ENCODE results near the gene SRL. TPM values are rescaled to one million over a fixed set of nuclear protein-coding genes. Genes with fewer than 3 reads are reported as not detected.

SRL gene
- polyA plus RNA-seq, 1 donor from 2014 or later, result not detected

DNA sequence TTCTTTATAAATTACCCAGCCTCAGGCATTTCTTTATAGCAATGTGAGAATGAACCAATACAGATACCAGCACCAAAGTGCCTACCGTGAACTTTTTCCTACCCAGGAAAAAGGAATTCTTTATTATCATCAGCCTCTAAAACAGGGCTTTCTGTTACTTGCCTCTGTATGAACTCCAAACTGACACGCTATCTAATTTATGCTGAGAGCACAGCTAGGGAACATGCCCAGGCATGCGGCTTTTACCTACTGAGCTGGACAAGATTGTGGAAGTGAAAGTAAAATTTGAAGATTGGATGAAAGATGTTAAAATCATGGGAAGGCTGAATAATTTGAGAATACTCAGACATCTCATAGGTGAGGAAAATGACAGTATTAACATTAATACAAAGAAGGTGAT lies 101.2 kb downstream of the SRL start:
- H3K36me3 ChIP-seq (ENCODE audit: insufficient read depth, low read length), result no peaks in the 10 kb centered on the region
- peaks cover 3% of the 10 kb centered on the region for H3K9me3 ChIP-seq (ENCODE audit: low read length)
- no peak overlapping the region for H3K9ac ChIP-seq (ENCODE audit: low read length)
- H3K4me2 ChIP-seq (ENCODE audit: low read length), result no peak overlapping the region
- TF ChIP-seq, protein P1, sequence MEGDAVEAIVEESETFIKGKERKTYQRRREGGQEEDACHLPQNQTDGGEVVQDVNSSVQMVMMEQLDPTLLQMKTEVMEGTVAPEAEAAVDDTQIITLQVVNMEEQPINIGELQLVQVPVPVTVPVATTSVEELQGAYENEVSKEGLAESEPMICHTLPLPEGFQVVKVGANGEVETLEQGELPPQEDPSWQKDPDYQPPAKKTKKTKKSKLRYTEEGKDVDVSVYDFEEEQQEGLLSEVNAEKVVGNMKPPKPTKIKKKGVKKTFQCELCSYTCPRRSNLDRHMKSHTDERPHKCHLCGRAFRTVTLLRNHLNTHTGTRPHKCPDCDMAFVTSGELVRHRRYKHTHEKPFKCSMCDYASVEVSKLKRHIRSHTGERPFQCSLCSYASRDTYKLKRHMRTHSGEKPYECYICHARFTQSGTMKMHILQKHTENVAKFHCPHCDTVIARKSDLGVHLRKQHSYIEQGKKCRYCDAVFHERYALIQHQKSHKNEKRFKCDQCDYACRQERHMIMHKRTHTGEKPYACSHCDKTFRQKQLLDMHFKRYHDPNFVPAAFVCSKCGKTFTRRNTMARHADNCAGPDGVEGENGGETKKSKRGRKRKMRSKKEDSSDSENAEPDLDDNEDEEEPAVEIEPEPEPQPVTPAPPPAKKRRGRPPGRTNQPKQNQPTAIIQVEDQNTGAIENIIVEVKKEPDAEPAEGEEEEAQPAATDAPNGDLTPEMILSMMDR (IDR thresholded peaks at IDR 0.05; ENCODE audit: poor library complexity, severe bottlenecking), result no peak
- no peak for TF ChIP-seq TAF1 (IDR thresholded peaks at IDR 0.05; ENCODE audit: low read depth)
- no peak for TF ChIP-seq SMC3 (conservative IDR thresholded peaks at IDR 0.05; ENCODE audit: poor library complexity)
- TF ChIP-seq RAD21 (conservative IDR thresholded peaks at IDR 0.05), result no peak
- TF ChIP-seq MXI1 (conservative IDR thresholded peaks at IDR 0.05; ENCODE audit: poor library complexity, severe bottlenecking), result no peak
- no peak for TF ChIP-seq EP300 (conservative IDR thresholded peaks at IDR 0.05; ENCODE audit: poor library complexity, severe bottlenecking)
- TF ChIP-seq, protein P2, sequence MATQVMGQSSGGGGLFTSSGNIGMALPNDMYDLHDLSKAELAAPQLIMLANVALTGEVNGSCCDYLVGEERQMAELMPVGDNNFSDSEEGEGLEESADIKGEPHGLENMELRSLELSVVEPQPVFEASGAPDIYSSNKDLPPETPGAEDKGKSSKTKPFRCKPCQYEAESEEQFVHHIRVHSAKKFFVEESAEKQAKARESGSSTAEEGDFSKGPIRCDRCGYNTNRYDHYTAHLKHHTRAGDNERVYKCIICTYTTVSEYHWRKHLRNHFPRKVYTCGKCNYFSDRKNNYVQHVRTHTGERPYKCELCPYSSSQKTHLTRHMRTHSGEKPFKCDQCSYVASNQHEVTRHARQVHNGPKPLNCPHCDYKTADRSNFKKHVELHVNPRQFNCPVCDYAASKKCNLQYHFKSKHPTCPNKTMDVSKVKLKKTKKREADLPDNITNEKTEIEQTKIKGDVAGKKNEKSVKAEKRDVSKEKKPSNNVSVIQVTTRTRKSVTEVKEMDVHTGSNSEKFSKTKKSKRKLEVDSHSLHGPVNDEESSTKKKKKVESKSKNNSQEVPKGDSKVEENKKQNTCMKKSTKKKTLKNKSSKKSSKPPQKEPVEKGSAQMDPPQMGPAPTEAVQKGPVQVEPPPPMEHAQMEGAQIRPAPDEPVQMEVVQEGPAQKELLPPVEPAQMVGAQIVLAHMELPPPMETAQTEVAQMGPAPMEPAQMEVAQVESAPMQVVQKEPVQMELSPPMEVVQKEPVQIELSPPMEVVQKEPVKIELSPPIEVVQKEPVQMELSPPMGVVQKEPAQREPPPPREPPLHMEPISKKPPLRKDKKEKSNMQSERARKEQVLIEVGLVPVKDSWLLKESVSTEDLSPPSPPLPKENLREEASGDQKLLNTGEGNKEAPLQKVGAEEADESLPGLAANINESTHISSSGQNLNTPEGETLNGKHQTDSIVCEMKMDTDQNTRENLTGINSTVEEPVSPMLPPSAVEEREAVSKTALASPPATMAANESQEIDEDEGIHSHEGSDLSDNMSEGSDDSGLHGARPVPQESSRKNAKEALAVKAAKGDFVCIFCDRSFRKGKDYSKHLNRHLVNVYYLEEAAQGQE (IDR thresholded peaks at IDR 0.05; ENCODE audit: borderline replicate concordance), result no peak
- no peak for TF ChIP-seq EZH2 (IDR thresholded peaks at IDR 0.05; ENCODE audit: borderline replicate concordance, insufficient read depth, low read length, poor library complexity, severe bottlenecking)
- no peak for TF ChIP-seq POLR2AphosphoS5 (IDR thresholded peaks at IDR 0.05)
- H3K9me2 ChIP-seq (ENCODE audit: insufficient read depth, low read length), result no peaks in the 10 kb centered on the region
- no peak overlapping the region for H3K27ac ChIP-seq (ENCODE audit: low read length)
- no peaks in the 10 kb centered on the region for H3K79me2 ChIP-seq (replicated peaks; ENCODE audit: insufficient read depth, low read length)
- H2AFZ ChIP-seq (ENCODE audit: low read depth, low read length), result no peak overlapping the region
- H3K4me3 ChIP-seq (ENCODE audit: low read length), result no peak overlapping the region
- H3F3A ChIP-seq (ENCODE audit: insufficient read depth, low read length, poor library complexity, severe bottlenecking), result no peaks in the 10 kb centered on the region
- no peaks in the 10 kb centered on the region for H3K27me3 ChIP-seq (ENCODE audit: insufficient read depth, low read depth, low read length)
- H4K20me1 ChIP-seq (ENCODE audit: insufficient read depth), result no peaks in the 10 kb centered on the region

DNA sequence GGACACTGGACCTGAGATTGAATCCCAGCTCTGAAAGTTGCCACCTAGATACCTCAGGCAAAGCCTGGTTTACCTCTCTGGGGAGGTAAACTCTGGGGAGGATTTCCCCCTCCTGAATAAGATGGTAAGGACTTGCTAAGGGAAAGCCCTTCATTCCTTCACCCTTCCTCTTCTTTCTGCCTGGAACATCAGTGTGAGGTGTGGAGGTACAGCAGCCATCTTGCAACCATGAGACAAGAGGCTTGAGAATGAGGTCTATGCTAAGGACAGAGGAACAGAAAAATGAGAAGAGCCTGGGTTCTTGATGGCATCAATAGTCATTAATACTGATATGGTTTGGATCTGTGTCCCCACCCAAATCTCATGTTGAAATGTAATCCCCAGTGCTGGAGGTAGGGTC lies 101.9 kb downstream of the SRL start:
- no peaks in the 10 kb centered on the region for H3K27me3 ChIP-seq (ENCODE audit: insufficient read depth, low read depth, low read length)
- TF ChIP-seq MXI1 (conservative IDR thresholded peaks at IDR 0.05; ENCODE audit: poor library complexity, severe bottlenecking), result no peak
- no peak for TF ChIP-seq POLR2AphosphoS5 (IDR thresholded peaks at IDR 0.05)
- TF ChIP-seq TAF1 (IDR thresholded peaks at IDR 0.05; ENCODE audit: low read depth), result no peak
- TF ChIP-seq EZH2 (IDR thresholded peaks at IDR 0.05; ENCODE audit: borderline replicate concordance, insufficient read depth, low read length, poor library complexity, severe bottlenecking), result no peak
- no peak for TF ChIP-seq EP300 (conservative IDR thresholded peaks at IDR 0.05; ENCODE audit: poor library complexity, severe bottlenecking)
- TF ChIP-seq, protein P1 (IDR thresholded peaks at IDR 0.05; ENCODE audit: poor library complexity, severe bottlenecking), result no peak
- TF ChIP-seq, protein P2 (IDR thresholded peaks at IDR 0.05; ENCODE audit: borderline replicate concordance), result no peak
- no peak for TF ChIP-seq SMC3 (conservative IDR thresholded peaks at IDR 0.05; ENCODE audit: poor library complexity)
- TF ChIP-seq RAD21 (conservative IDR thresholded peaks at IDR 0.05), result no peak
- no peak overlapping the region for H3K27ac ChIP-seq (ENCODE audit: low read length)
- H3K9ac ChIP-seq (ENCODE audit: low read length), result no peak overlapping the region
- H3F3A ChIP-seq (ENCODE audit: insufficient read depth, low read length, poor library complexity, severe bottlenecking), result no peaks in the 10 kb centered on the region
- peaks cover 3% of the 10 kb centered on the region for H3K9me3 ChIP-seq (ENCODE audit: low read length)
- H3K9me2 ChIP-seq (ENCODE audit: insufficient read depth, low read length), result no peaks in the 10 kb centered on the region
- no peak overlapping the region for H2AFZ ChIP-seq (ENCODE audit: low read depth, low read length)
- H4K20me1 ChIP-seq (ENCODE audit: insufficient read depth), result no peaks in the 10 kb centered on the region
- H3K36me3 ChIP-seq (ENCODE audit: insufficient read depth, low read length), result no peaks in the 10 kb centered on the region
- H3K4me3 ChIP-seq (ENCODE audit: low read length), result no peak overlapping the region
- H3K79me2 ChIP-seq (replicated peaks; ENCODE audit: insufficient read depth, low read length), result no peaks in the 10 kb centered on the region
- no peak overlapping the region for H3K4me2 ChIP-seq (ENCODE audit: low read length)
